Measurements from ENCODE around the gene BRMS1. TPM values are rescaled to one million over a fixed set of nuclear protein-coding genes. Genes with fewer than 3 reads are reported as not detected.
"Not testable (repeated sequence)": the region's sequence is repeated elsewhere in the genome, so short reads cannot be mapped to it uniquely, and the experiment has no call there.

BRMS1 gene
- total and polyA plus RNA-seq, 2 donors from 2014 or later, result 32.8 to 69.7 TPM

DNA sequence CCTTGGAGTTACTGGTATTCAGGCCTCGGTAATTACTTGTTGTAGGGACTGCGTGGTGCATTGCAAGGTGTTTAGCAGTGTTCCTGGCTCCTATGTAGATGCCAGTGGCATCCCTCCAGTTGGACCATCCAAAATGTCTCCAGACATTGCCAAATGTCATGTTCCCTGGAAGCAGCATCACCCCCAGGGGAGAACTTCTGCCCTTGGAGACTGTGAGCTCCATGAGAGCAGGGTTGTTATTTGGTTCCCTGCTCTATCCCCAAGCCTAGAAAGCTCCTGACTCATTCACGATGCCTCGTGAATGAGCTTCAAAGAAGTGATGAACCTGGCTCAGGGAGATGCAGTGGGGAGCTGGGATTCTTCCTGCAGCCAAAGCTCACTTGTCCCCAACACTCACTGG is 23.3 kb downstream of the BRMS1 start:
- Histone ChIP-seq H3K27ac (ENCODE audit: low read depth in 2 of 2, low read length in 2 of 2) (no peak overlapping the region), H3K9me3 (ENCODE audit: control insufficient read depth in 2 of 3, insufficient read depth in 1 of 3, low read length in 3 of 3) (no peaks in the 10 kb centered on the region), H3K27me3 (ENCODE audit: control insufficient read depth, insufficient read depth, low read length) (no peaks in the 10 kb centered on the region), H3K4me3 (ENCODE audit: low read length in 3 of 3) (no peak overlapping the region), H3K36me3 (ENCODE audit: control insufficient read depth in 2 of 3, insufficient read depth in 3 of 3, low read length in 3 of 3) (no peaks in the 10 kb centered on the region), H3K9ac (ENCODE audit: low read length in 3 of 3) (no peak overlapping the region), H3K4me1 (ENCODE audit: control insufficient read depth in 2 of 3, insufficient read depth in 2 of 3, low read depth in 1 of 3, low read length in 3 of 3) (peaks cover 0 to 14% (median 3%) of the 10 kb centered on the region in 3 donors)
- intact Hi-C loops (cut with DNase I), result no loop called here
- TF ChIP-seq, protein P1, sequence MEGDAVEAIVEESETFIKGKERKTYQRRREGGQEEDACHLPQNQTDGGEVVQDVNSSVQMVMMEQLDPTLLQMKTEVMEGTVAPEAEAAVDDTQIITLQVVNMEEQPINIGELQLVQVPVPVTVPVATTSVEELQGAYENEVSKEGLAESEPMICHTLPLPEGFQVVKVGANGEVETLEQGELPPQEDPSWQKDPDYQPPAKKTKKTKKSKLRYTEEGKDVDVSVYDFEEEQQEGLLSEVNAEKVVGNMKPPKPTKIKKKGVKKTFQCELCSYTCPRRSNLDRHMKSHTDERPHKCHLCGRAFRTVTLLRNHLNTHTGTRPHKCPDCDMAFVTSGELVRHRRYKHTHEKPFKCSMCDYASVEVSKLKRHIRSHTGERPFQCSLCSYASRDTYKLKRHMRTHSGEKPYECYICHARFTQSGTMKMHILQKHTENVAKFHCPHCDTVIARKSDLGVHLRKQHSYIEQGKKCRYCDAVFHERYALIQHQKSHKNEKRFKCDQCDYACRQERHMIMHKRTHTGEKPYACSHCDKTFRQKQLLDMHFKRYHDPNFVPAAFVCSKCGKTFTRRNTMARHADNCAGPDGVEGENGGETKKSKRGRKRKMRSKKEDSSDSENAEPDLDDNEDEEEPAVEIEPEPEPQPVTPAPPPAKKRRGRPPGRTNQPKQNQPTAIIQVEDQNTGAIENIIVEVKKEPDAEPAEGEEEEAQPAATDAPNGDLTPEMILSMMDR (IDR thresholded peaks at IDR 0.05; ENCODE audit: borderline replicate concordance, extremely low read depth, insufficient read depth), result no peak
- FAIRE-seq (no peak), DNase-seq (no peak)

DNA sequence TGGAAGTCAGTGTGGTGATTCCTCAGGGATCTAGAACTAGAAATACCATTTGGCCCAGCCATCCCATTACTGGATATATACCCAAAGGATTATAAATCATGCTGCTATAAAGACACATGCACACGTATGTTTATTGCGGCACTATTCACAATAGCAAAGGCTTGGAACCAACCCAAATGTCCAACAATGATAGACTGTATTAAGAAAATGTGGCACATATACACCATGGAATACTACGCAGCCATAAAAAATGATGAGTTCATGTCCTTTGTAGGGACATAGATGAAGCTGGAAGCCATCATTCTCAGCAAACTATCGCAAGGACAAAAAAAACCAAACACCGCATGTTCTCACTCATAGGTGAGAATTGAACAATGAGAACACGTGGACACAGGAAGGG is 24.2 kb downstream of the BRMS1 start:
- FAIRE-seq; H3K36me3 ChIP-seq (ENCODE audit: control insufficient read depth in 2 of 3, insufficient read depth in 3 of 3, low read length in 3 of 3); DNase-seq; H3K27me3 ChIP-seq (ENCODE audit: control insufficient read depth, insufficient read depth, low read length); H3K4me3 ChIP-seq (ENCODE audit: low read length in 3 of 3); H3K9ac ChIP-seq (ENCODE audit: low read length in 3 of 3); H3K9me3 ChIP-seq (ENCODE audit: control insufficient read depth in 2 of 3, insufficient read depth in 1 of 3, low read length in 3 of 3); H3K27ac ChIP-seq (ENCODE audit: low read depth in 2 of 2, low read length in 2 of 2); intact Hi-C loops (cut with DNase I): not testable (repeated sequence)
- peaks cover 0 to 13% (median 3%) of the 10 kb centered on the region in 3 donors for H3K4me1 ChIP-seq (ENCODE audit: control insufficient read depth in 2 of 3, insufficient read depth in 2 of 3, low read depth in 1 of 3, low read length in 3 of 3)

DNA sequence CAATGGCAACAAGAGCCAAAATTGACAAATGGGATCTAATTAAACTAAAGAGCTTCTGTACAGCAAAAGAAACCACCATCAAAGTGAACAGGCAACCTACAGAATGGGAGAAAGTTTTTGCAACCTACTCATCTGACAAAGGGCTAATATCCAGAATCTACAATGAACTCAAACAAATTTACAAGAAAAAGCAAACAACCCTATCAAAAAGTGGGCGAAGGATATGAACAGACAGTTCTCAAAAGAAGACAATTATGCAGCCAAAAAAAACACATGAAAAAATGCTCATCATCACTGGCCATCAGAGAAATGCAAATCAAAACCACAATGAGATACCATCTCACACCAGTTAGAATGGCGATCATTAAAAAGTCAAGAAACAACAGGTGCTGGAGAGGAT is 24.6 kb downstream of the BRMS1 start:
- H3K9ac ChIP-seq (ENCODE audit: low read length in 3 of 3); H3K4me3 ChIP-seq (ENCODE audit: low read length in 3 of 3); FAIRE-seq; H3K27ac ChIP-seq (ENCODE audit: low read depth in 2 of 2, low read length in 2 of 2); H3K36me3 ChIP-seq (ENCODE audit: control insufficient read depth in 2 of 3, insufficient read depth in 3 of 3, low read length in 3 of 3); H3K27me3 ChIP-seq (ENCODE audit: control insufficient read depth, insufficient read depth, low read length); DNase-seq; intact Hi-C loops (cut with DNase I); H3K9me3 ChIP-seq (ENCODE audit: control insufficient read depth in 2 of 3, insufficient read depth in 1 of 3, low read length in 3 of 3): not testable (repeated sequence)
- peaks cover 0 to 13% (median 3%) of the 10 kb centered on the region in 3 donors for H3K4me1 ChIP-seq (ENCODE audit: control insufficient read depth in 2 of 3, insufficient read depth in 2 of 3, low read depth in 1 of 3, low read length in 3 of 3)

DNA sequence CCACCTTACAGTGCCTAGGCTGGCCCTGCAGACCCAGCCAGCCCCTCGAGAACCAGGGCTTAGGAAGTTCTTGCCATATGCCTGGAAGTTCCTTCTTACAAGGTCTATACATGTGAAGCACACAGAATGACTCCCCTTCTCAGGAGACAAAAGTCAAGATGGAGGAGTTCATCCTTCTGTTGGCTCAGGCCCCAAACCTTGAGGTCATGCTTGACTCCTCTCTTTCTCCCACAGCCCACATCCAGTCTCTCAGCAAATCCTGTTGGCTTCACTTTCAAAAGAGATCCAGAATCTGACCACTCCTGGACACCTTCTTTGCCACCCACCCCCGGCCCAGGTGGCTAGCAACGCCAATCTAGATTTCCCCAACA is 26.3 kb downstream of the BRMS1 start:
- Histone ChIP-seq H3K4me3 (ENCODE audit: low read length in 3 of 3) (no peak overlapping the region), H3K36me3 (ENCODE audit: control insufficient read depth in 2 of 3, insufficient read depth in 3 of 3, low read length in 3 of 3) (no peaks in the 10 kb centered on the region), H3K27me3 (ENCODE audit: control insufficient read depth, insufficient read depth, low read length) (no peaks in the 10 kb centered on the region), H3K9ac (ENCODE audit: low read length in 3 of 3) (no peak overlapping the region), H3K4me1 (ENCODE audit: control insufficient read depth in 2 of 3, insufficient read depth in 2 of 3, low read depth in 1 of 3, low read length in 3 of 3) (peaks cover 0 to 13% (median 3%) of the 10 kb centered on the region in 3 donors), H3K27ac (ENCODE audit: low read depth in 2 of 2, low read length in 2 of 2) (peak overlapping the region; percentile 71 to 81), H3K9me3 (ENCODE audit: control insufficient read depth in 2 of 3, insufficient read depth in 1 of 3, low read length in 3 of 3) (no peaks in the 10 kb centered on the region)
- FAIRE-seq (no peak), DNase-seq (no peak)
- TF ChIP-seq, protein P1 (IDR thresholded peaks at IDR 0.05; ENCODE audit: borderline replicate concordance, extremely low read depth, insufficient read depth), result no peak
- intact Hi-C loops (cut with DNase I), result no loop called here

Data from kidney (tissue), 14 donors.